CD14-positive monocyte (primary cell): Measurements from ENCODE around the gene RPS6KL1. TPM values are rescaled to one million over a fixed set of nuclear protein-coding genes. Genes with fewer than 3 reads are reported as not detected.

ENCODE experiments used
- DNase-seq, 3 donors: peaks; one replicate each; pipeline ENCODE4 v3.0.0-alpha.2; 2011 to 2022
- H2AFZ ChIP-seq: 2 replicates; pipeline ENCODE4 v1.6.0; 2012; ENCODE audit warnings: mild to moderate bottlenecking, low read depth, low read length, inconsistent platforms; ENCODE audit not compliant: insufficient read depth, poor library complexity, severe bottlenecking
- H3K27ac ChIP-seq, 2 donors: 1 replicate in 1 of 2; 2 replicates in 1 of 2; pipeline ENCODE4 v1.5.1; 2012 to 2013; ENCODE audit warnings: low read length in 2 of 2, control low read depth in 1 of 2, inconsistent platforms in 1 of 2, low read depth in 1 of 2, mild to moderate bottlenecking in 1 of 2
- H3K27me3 ChIP-seq, 2 donors: one replicate each; pipeline versions ENCODE4 v1.6.0 to v1.6.1; 2011 to 2013; ENCODE audit warnings: low read length in 2 of 2; ENCODE audit not compliant: control insufficient read depth in 2 of 2, insufficient read depth in 2 of 2
- H3K36me3 ChIP-seq, 2 donors: replicated peaks in 1 of 2; 1 replicate in 1 of 2; 2 replicates in 1 of 2; pipeline versions ENCODE4 v1.5.1 to v1.6.1; 2012 to 2013; ENCODE audit warnings: low read length in 2 of 2, control low read depth in 1 of 2, inconsistent platforms in 1 of 2, mild to moderate bottlenecking in 1 of 2; ENCODE audit not compliant: insufficient read depth in 2 of 2, control insufficient read depth in 1 of 2
- H3K4me1 ChIP-seq, 2 donors: 1 replicate in 1 of 2; 2 replicates in 1 of 2; pipeline versions ENCODE4 v1.5.1 to v1.6.1; 2012 to 2013; ENCODE audit warnings: low read length in 2 of 2, control low read depth in 1 of 2, inconsistent platforms in 1 of 2, mild to moderate bottlenecking in 1 of 2, moderate library complexity in 1 of 2; ENCODE audit not compliant: insufficient read depth in 2 of 2, control insufficient read depth in 1 of 2
- H3K4me2 ChIP-seq: replicated peaks from 2 replicates; pipeline ENCODE3; 2012; ENCODE audit warnings: low read length, moderate library complexity, mild to moderate bottlenecking; ENCODE audit not compliant: poor library complexity, severe bottlenecking; ENCODE audit errors: extremely low read depth
- H3K4me3 ChIP-seq, 3 experiments: fragments of 200-600 bp in 1 of 3; sonication (generic) in 1 of 3; replicated peaks in 1 of 3; 1 replicate in 2 of 3; 2 replicates in 1 of 3; pipeline ENCODE4 v1.5.1; 2011 to 2013; ENCODE audit warnings: low read length in 3 of 3, mild to moderate bottlenecking in 3 of 3, control low read depth in 2 of 3, low read depth in 2 of 3, inconsistent platforms in 1 of 3, moderate library complexity in 1 of 3
- H3K79me2 ChIP-seq: 2 replicates; pipeline ENCODE4 v1.6.0; 2012; ENCODE audit warnings: mild to moderate bottlenecking, control low read depth, inconsistent platforms, low read length, moderate library complexity; ENCODE audit not compliant: insufficient read depth
- H3K9ac ChIP-seq: 2 replicates; pipeline ENCODE4 v1.6.0; 2017; ENCODE audit warnings: low read length, mild to moderate bottlenecking; ENCODE audit not compliant: insufficient read depth, poor library complexity, severe bottlenecking
- H3K9me3 ChIP-seq, 2 donors: replicated peaks in 1 of 2; 1 replicate in 1 of 2; 2 replicates in 1 of 2; pipeline versions ENCODE4 v1.5.1 to v1.6.1; 2012 to 2013; ENCODE audit warnings: low read length in 2 of 2, control low read depth in 1 of 2; ENCODE audit not compliant: control insufficient read depth in 1 of 2, insufficient read depth in 1 of 2
- H4K20me1 ChIP-seq: 2 replicates; pipeline ENCODE4 v1.6.0; 2012; ENCODE audit warnings: mild to moderate bottlenecking, low read length, control low read depth, moderate library complexity; ENCODE audit not compliant: insufficient read depth
- H3K27ac Mint-ChIP-seq, 7 donors: one replicate each; pipeline ENCODE4 v1.8.0; 2020; ENCODE audit warnings: mild to moderate bottlenecking in 7 of 7, mixed read lengths in 7 of 7, moderate library complexity in 6 of 7, inconsistent platforms in 2 of 7
- H3K27me3 Mint-ChIP-seq, 3 donors: one replicate each; pipeline ENCODE4 v1.8.0; 2021 to 2022; ENCODE audit warnings: low read depth in 3 of 3, mild to moderate bottlenecking in 3 of 3, mixed read lengths in 3 of 3, moderate library complexity in 3 of 3, inconsistent platforms in 1 of 3
- H3K36me3 Mint-ChIP-seq, 2 donors: one replicate each; pipeline ENCODE4 v1.8.0; 2020; ENCODE audit warnings: mixed read lengths in 2 of 2, inconsistent platforms in 1 of 2, mild to moderate bottlenecking in 1 of 2
- H3K4me1 Mint-ChIP-seq: one replicate; pipeline ENCODE4 v1.8.0; 2020; ENCODE audit warnings: mild to moderate bottlenecking, mixed read lengths
- H3K4me3 Mint-ChIP-seq, 2 donors: one replicate each; pipeline ENCODE4 v1.8.0; 2020; ENCODE audit warnings: mild to moderate bottlenecking in 2 of 2, mixed read lengths in 2 of 2, moderate library complexity in 1 of 2
- H3K9me3 Mint-ChIP-seq, 7 donors: one replicate each; pipeline ENCODE4 v1.8.0; 2020 to 2022; ENCODE audit warnings: mixed read lengths in 7 of 7, mild to moderate bottlenecking in 6 of 7, moderate library complexity in 6 of 7, inconsistent platforms in 2 of 7
- WGBS: methylation state at CpG from one replicate; pipeline ENCODE4 v1.1.5; 2013; ENCODE audit warnings: missing lambda C conversion rate; ENCODE audit not compliant: insufficient coverage; 5-methylcytosine and 5-hydroxymethylcytosine counted together
- intact Hi-C, 2 donors: fragments of 100-400 bp; cut with micrococcal nuclease; formaldehyde crosslinking; loops; one replicate each; pipeline versions ENCODE4 v1.15.0 to v1.15.1; 2023
- polyA plus RNA-seq, 3 donors: library from polyadenylated mRNA; depleted of rRNA in 1 of 3; unstranded in 2 of 3; stranded (reverse) in 1 of 3; fragments of 300-500 nt in 2 of 3; fragments of >200 nt in 1 of 3; fragmentation: Illumina TruSeq in 2 of 3; gene quantifications; 1 replicate in 2 of 3; 2 replicates in 1 of 3; pipeline ENCODE4 v1.2.3, GENCODE V29; 2012 to 2021
- TF ChIP-seq, protein P1 (sequence below): fragments of 200-600 bp; IDR thresholded peaks from one replicate; pipeline ENCODE4 v1.8.0; 2022; ENCODE audit warnings: antibody characterized with exemption, mild to moderate bottlenecking

RPS6KL1 gene
- polyA plus RNA-seq, 3 donors: 0.13 TPM; not detected in 2

DNA sequence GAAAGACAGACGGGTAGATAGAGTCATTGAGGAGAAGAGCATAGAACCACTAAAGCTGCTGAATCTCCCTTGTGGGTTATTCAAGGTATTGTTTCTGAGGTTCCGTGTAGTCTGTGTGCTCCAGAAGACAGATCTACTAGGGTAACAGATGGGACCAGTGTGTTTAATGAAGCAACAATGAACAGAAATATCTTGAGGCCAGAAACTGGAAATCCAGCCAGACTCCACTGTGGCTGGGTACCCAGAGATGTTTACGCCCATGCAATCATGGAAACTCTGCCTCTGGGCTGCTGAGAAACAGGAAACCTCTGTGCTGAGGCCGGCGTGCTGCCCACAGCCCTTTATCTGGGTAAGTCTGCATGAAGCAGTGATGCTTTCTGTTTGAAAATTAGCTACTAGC is 55.4 kb downstream of the RPS6KL1 start:
- Mint-ChIP-seq H3K36me3 (no peaks in the 10 kb centered on the region), H3K27ac (no peak overlapping the region), H3K9me3 (peaks cover 0 to 2% (median 0%) of the 10 kb centered on the region in 7 donors), H3K4me1 (peaks cover 24% of the 10 kb centered on the region), H3K4me3 (no peak overlapping the region), H3K27me3 (no peaks in the 10 kb centered on the region)
- Histone ChIP-seq H3K36me3 (no peaks in the 10 kb centered on the region), H3K79me2 (no peaks in the 10 kb centered on the region), H3K9ac (no peak overlapping the region), H3K27ac (no peak overlapping the region), H3K9me3 (no peaks in the 10 kb centered on the region), H3K4me2 (no peak overlapping the region), H2AFZ (peak overlapping the region; percentile 55), H4K20me1 (no peaks in the 10 kb centered on the region), H3K27me3 (no peaks in the 10 kb centered on the region), H3K4me3 (no peak overlapping the region), H3K4me1 (peaks cover 12 to 18% of the 10 kb centered on the region in 2 donors)
- 21% methylated on average over 3 of the region's 5 CpGs for whole genome bisulfite sequencing
- TF ChIP-seq, protein P1, sequence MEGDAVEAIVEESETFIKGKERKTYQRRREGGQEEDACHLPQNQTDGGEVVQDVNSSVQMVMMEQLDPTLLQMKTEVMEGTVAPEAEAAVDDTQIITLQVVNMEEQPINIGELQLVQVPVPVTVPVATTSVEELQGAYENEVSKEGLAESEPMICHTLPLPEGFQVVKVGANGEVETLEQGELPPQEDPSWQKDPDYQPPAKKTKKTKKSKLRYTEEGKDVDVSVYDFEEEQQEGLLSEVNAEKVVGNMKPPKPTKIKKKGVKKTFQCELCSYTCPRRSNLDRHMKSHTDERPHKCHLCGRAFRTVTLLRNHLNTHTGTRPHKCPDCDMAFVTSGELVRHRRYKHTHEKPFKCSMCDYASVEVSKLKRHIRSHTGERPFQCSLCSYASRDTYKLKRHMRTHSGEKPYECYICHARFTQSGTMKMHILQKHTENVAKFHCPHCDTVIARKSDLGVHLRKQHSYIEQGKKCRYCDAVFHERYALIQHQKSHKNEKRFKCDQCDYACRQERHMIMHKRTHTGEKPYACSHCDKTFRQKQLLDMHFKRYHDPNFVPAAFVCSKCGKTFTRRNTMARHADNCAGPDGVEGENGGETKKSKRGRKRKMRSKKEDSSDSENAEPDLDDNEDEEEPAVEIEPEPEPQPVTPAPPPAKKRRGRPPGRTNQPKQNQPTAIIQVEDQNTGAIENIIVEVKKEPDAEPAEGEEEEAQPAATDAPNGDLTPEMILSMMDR: no peak
- intact Hi-C loops: loop anchor here in 1 of 2 donors (10.0 kb wide), 1 partner anchor 217 kb away; no protein-coding TSS in a partner anchor
- no peak for DNase-seq

- H3K4me2 ChIP-seq: no peak overlapping the region
- Mint-ChIP-seq H3K9me3 (peaks cover 0 to 2% (median 0%) of the 10 kb centered on the region in 7 donors), H3K4me3 (no peak overlapping the region), H3K27ac (no peak overlapping the region), H3K27me3 (no peaks in the 10 kb centered on the region), H3K36me3 (no peaks in the 10 kb centered on the region), H3K4me1 (peaks cover 26% of the 10 kb centered on the region)
- H3K27ac ChIP-seq: no peak overlapping the region
- no peak for DNase-seq
- H4K20me1 ChIP-seq: no peaks in the 10 kb centered on the region
- 89% methylated on average over 3 of the region's 3 CpGs for WGBS
- intact Hi-C loops: loop anchor here in 1 of 2 donors (10.0 kb wide), 1 partner anchor 218 kb away; no protein-coding TSS in a partner anchor
- H3K4me3 ChIP-seq: no peak overlapping the region
- no peak overlapping the region for H2AFZ ChIP-seq
- no peaks in the 10 kb centered on the region for H3K27me3 ChIP-seq
- TF ChIP-seq, protein P1: no peak
- H3K9ac ChIP-seq: no peak overlapping the region
- no peaks in the 10 kb centered on the region for H3K9me3 ChIP-seq
- H3K79me2 ChIP-seq: no peaks in the 10 kb centered on the region
- H3K36me3 ChIP-seq: no peaks in the 10 kb centered on the region
- peaks cover 13 to 20% of the 10 kb centered on the region in 2 donors for H3K4me1 ChIP-seq
Measured at GRCh38 chr14:74866708-74867389, 56.2 kb downstream of the RPS6KL1 start.
